Right kidney (tissue), 1 donor: ENCODE results near the gene PCAT6.
A peak's percentile ranks its signal among the peaks of the same experiment; 100 is the strongest.

Source experiments
- DNase-seq: peaks from one replicate; pipeline ENCODE4 v3.0.0-alpha.2; 2016

The PCAT6 gene

DNA sequence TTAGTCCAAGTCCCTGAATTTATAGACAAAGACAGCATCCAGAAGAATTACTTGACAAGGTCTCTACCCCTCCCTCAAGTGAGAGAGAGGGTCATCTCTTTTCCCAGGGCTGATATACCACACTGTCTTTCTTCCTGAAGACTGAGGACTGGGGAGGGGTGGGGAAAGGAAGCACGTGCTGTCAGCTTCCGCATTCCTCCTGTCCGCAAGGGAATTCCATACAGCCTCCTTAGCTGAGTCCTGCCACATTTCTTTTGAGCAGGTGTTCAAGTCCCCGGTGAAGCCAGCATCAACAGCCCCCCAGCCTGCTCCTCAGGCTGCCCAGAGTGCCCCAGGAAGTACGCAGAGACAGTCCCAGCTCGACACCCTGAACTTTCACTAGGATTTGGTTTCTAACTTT, 34.2 kb downstream of the PCAT6 start:
- no peak for DNase-seq

DNA sequence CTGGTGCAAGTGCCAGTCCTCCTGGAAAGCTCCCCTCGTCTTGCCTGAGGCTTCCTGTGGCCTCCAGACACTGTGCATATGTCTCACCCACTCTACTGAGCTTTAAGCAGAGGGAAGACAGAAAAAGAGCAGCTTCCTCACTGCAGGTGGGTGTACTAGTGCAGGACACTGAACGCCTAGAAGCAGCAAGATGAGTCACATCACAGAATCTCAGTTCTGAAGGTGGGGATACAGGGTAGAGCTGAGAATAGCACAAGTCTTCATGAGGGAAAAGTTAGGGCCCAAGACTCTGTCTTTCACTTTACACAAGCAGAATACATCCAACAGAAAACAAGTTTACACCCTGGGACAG, 37.4 kb downstream of the PCAT6 start:
- DNase-seq, result no peak

DNA sequence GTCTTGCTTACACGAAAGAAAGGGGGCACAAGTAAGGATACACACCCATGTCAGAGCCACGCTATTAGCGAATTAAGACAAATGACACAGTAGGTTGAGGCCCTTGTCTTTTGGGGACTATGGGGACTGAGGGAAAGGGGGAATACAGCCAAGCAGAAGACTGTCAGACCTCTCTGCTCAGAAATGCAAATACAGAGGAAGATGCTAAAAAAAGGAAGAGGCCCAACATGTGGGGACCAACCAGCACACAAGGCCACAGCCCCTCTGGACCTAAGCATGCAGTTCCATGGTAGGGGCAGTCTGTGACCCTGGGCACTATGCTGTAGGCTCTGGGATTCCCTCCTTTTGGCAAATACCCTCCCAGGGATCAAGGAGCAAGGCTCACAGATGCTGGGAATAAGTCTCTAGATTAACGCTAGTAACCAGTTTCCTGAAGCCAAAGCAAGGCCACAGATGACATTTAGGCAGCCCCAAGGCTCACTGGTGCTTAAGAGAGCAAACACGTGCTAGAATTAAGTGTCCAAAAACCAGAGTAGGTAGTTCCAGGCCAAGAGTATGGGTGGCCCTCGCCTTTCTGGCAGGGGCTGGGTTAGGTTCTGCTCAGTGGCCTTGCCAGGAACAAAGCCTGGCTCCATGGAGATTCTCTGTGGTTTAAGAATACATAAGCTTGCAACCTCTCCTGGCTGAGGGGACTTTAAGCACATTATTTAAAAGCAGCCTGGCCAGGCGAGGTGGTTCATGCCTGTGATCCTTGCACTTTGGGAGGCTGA, 40.0 kb downstream of the PCAT6 start:
- DNase-seq, result no peak

DNA sequence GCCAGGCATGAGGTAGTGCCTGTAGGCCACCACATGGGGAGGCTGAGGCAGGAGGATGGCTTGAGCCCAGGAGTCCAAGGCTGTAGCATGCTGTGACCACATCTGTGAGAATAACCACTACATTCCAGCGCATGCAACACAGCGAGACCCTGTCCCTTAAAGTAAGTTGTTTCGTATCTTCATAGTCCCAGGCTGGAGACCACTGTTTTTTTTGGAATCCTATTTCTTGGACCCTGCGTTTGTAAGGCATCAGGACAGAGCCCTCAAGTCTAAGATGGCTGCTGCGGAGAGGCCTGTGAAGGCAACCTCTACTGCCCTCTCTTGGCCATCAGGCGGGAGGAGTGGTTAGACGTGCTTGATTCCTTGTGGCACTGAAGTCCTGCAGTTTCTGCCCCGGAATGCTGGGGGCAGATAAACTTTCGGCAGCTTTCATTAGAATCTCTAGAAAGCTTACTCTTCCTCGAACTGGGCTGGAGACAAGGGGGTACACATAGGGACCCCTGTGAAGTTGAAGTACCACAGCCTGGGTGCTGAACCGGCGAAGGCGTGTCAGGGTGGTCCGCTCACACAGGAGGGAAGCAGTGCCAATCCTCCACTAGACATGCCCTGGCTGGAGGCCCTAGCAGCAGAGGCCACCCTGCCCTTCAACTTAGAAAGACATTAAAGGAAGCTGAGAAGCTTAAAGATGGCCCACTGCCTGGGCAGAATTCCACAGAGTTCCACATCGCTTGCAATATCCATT, 41.6 kb downstream of the PCAT6 start:
- DNase-seq, result no peak

DNA sequence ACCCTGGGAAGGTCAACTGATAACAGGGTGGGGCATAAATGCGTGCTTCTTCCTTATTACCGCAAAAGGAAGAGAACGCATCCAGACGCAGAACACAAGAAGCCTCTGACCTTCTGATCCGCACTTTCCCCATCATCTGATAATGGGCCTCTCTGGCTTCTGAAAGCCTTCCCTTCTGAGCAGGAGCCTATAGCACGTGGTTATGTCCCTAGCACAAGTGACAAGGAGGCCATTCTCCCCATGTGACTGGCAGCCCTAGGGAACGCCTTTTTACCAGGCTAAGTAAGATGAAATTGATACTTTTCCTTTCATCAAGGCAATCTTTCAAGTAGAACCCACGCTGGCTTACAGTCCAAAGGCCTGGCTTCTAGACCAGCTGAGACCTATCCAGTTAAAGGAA, 44.0 kb downstream of the PCAT6 start:
- no peak for DNase-seq

DNA sequence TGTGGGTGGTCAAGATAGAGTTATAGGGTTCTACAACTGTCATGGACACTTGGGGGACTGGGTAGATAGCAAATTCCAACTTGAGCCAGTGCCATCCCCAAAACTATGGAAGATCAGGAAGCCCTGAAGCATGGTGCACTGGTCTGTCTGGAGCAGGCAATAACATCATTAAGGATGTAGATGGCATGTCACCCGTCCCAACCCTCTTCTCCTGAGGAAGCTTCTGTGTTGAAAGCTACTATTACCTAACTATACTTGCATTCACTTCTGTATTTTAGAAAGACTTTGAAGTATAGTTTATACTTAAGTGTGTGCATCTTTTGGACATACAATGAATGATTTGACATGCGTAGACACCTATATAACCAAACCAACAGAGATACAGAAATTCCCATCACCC, 45.3 kb downstream of the PCAT6 start:
- no peak for DNase-seq

DNA sequence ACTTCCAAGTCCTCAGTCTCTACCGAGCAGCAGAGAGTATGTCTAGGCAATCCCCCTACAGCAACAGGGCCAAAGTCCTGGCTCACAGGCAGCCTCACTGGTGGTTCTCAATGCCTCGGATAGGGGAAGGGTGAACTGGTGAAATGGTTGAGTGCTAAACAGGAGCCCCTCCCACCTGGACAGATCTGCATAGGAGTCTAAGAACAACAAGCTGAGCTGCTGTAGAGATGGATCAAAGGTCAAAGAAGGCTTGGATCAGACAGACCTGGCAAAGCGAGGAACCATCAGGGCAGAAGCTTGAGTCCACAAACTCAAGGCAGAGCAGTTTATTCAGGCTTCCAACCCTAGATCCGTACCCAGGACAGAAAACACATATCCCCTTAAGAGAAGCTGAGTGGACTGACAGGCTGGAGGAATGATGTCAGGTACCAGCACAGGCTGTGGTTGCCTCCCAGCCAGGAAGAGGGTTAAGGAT, 46.4 kb downstream of the PCAT6 start:
- no peak for DNase-seq

DNA sequence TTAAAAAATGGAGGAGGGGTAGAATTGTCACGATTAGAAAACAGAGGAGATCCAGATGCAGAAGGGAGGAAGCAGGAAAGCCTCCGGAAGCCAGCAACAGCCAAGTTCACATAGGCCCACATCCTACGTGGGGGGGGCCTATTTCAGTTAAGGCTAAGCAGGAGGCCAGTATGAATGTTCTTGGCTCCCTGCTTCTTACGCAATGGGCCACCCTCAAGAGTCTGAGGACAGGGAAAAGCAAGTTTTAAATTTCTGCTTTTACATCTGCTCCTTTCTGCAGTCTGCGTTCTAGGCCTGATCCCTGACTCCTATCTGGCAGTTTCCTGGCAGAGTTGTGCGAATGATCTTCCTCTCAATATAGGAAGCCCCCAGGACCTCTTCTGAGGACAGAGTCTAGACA, 47.6 kb downstream of the PCAT6 start:
- no peak for DNase-seq

DNA sequence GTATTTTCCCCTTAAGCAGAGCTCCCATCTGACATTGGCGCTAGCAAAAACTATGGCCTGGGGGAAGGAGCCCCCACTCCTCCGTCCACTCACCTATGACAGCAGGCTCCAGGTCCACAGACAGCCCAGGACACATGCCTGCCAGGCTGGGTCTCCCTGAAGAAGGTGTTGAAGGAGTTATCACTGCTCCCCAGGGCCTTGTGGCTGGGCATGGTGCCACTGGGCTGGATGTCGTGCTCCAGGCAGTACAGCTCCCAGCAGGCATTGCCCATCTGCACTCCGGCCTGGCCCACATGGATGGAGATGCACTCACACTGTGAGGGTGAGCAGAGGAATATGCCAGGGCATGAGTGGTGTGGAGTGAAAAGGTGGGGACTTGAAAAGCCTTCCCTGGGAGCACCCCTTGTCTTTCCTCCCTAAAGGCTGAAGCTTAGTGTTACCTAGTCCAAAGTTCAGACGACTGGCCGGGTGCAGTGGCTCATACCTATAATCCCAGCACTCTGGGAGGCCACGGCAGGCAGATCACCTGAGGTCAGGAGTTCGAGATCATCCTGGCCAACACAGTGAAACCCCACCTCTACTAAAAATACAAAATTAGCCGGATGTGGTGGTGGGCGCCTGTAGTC, 48.1 kb downstream of the PCAT6 start:
- DNase-seq, result no peak

DNA sequence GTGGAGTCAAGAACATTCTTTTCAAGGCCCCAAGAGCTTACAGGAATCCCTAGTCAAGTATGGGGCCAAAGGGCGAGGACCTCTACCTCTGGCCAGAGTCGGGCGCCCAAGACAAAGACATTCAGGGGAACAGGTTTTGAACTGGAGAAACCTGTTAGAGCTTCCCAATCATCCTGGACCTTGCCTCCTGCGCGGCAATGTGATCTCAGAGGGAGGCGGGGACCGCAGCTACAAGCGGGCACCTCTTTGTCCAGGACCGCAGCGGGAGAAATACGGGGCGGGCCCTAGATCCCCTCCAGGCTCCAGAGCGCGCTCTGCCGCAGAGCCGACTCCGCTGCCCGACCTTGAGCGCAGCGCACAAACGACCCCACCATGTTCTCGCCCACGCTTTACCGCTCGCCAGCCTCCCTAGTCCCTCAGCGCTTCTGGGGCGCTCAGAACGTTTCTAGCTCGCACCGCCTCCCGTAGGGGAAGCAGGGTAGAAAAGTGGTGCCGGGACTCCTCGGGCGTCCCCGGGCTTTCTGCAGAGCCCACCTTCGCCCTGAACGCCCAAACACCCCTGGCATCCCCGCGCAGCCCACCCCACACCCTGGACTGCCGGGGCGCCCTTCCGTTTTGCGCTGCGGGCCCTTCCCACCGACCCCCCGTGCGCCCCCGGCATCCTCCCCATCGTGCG, 50.1 kb downstream of the PCAT6 start:
- DNase-seq, result peak; percentile 79
